PFSK-1 (cell line): ENCODE data around the gene ARHGEF37.

Source experiments
- FOXP2 ChIP-seq: optimal IDR thresholded peaks from 2 replicates; pipeline ENCODE3; 2011; ENCODE audit warnings: borderline replicate concordance, control low read depth, inconsistent platforms; ENCODE audit not compliant: insufficient read depth; ENCODE audit errors: extremely low read length, extremely low read depth
- POLR2AphosphoS5 ChIP-seq: IDR thresholded peaks from 2 replicates; pipeline ENCODE4 v1.6.1; 2012; ENCODE audit warnings: low read depth, mild to moderate bottlenecking, control low read depth, low read length, moderate library complexity
- SIN3A ChIP-seq: IDR thresholded peaks from 2 replicates; pipeline ENCODE4 v1.6.1; 2012; ENCODE audit warnings: mild to moderate bottlenecking, low read length, moderate library complexity, borderline replicate concordance; ENCODE audit not compliant: insufficient read depth
- TAF1 ChIP-seq: IDR thresholded peaks from 2 replicates; pipeline ENCODE4 v1.6.1; 2012; ENCODE audit warnings: low read length, control low read depth, borderline replicate concordance; ENCODE audit not compliant: insufficient read depth
- TF ChIP-seq, protein P1 (sequence below), 2 experiments: IDR thresholded peaks; 2 replicates each; pipeline versions ENCODE4 v1.6.1 to v1.8.0; 2011 to 2012; ENCODE audit warnings: low read depth in 2 of 2, low read length in 2 of 2, control low read depth in 1 of 2, inconsistent platforms in 1 of 2, mild to moderate bottlenecking in 1 of 2, moderate library complexity in 1 of 2; ENCODE audit not compliant: insufficient read depth in 1 of 2

Gene ARHGEF37

DNA sequence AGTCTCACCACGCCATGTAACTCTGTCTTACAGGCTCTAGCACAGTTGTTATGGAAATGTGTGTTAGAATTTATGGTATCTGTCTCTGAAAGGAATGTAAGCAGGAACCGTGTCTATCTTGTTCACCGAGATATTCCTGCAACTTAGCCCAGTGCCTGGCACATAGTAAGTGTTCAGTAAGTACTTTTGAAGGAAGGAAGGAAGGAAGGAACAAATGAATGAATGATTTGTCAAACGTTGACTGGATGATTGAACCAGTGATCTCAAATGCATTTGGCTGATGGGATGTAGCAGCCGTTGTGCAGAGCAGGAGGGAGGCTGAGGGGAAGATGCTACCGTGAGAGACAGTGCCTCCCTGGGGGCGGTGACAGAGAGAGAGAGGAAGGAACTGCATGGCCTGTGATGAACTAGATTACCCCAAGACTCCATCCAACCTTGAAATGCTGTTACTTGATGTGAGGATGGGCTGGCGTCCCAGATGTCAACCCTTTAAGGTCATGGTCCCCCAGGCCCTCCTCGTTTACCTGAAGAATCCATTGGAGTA is 101.3 kb downstream of the ARHGEF37 start:
- TF ChIP-seq TAF1 (no peak), SIN3A (no peak), FOXP2 (no peak), POLR2AphosphoS5 (no peak)
- TF ChIP-seq, protein P1, sequence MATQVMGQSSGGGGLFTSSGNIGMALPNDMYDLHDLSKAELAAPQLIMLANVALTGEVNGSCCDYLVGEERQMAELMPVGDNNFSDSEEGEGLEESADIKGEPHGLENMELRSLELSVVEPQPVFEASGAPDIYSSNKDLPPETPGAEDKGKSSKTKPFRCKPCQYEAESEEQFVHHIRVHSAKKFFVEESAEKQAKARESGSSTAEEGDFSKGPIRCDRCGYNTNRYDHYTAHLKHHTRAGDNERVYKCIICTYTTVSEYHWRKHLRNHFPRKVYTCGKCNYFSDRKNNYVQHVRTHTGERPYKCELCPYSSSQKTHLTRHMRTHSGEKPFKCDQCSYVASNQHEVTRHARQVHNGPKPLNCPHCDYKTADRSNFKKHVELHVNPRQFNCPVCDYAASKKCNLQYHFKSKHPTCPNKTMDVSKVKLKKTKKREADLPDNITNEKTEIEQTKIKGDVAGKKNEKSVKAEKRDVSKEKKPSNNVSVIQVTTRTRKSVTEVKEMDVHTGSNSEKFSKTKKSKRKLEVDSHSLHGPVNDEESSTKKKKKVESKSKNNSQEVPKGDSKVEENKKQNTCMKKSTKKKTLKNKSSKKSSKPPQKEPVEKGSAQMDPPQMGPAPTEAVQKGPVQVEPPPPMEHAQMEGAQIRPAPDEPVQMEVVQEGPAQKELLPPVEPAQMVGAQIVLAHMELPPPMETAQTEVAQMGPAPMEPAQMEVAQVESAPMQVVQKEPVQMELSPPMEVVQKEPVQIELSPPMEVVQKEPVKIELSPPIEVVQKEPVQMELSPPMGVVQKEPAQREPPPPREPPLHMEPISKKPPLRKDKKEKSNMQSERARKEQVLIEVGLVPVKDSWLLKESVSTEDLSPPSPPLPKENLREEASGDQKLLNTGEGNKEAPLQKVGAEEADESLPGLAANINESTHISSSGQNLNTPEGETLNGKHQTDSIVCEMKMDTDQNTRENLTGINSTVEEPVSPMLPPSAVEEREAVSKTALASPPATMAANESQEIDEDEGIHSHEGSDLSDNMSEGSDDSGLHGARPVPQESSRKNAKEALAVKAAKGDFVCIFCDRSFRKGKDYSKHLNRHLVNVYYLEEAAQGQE (IDR thresholded peaks at IDR 0.05; ENCODE audit: insufficient read depth in 1 of 2, low read depth in 2 of 2, low read length in 2 of 2): no peak

DNA sequence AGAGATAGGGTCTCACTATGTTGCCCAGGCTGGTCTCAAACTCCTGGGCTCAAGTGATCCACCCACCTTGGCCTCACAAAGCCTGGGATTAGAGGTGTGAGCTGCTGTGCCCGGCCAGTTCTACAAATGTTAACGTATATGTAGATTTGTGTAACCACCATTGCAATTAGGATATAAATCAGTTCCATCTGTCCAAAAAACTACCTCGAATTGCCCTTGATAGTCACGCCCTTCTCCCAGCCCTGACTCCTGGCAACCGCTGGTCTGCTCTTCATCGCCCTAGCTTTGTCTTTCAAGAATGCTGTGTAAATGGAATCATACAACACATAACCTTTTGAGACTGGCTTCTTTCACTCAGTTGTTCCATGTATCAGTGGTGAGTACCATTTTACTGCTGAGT is 102.7 kb downstream of the ARHGEF37 start:
- TF ChIP-seq POLR2AphosphoS5: no peak
- TF ChIP-seq SIN3A: no peak
- TF ChIP-seq FOXP2: no peak
- TF ChIP-seq, protein P1 (IDR thresholded peaks at IDR 0.05; ENCODE audit: insufficient read depth in 1 of 2, low read depth in 2 of 2, low read length in 2 of 2): no peak
- no peak for TF ChIP-seq TAF1

DNA sequence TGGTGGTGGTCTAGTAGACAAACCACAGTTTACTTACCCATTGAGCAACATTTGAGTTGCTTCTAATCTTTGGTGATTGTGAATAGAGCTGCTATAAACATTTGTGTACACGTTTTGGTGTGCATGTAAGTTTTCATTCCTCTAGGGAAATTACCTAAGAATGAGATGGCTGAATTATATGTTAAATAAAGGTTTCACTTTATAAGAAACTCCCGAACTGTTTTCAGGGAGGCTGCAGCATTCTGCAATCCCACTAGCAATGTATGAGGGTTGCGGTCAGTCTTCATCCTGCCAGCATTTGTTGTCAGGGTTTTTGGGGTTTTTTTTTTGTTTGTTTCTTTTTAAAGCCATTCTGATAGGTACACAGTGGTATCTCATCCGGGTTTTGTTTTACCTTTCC is 103.1 kb downstream of the ARHGEF37 start:
- no peak for TF ChIP-seq TAF1
- no peak for TF ChIP-seq SIN3A
- no peak for TF ChIP-seq POLR2AphosphoS5
- TF ChIP-seq, protein P1 (IDR thresholded peaks at IDR 0.05; ENCODE audit: insufficient read depth in 1 of 2, low read depth in 2 of 2, low read length in 2 of 2): no peak
- no peak for TF ChIP-seq FOXP2
